HG02588 (cell line): ENCODE data around the gene ELF2.
A peak's percentile ranks its signal among the peaks of the same experiment; 100 is the strongest.
"Not testable (repeated sequence)": the region's sequence is repeated elsewhere in the genome, so short reads cannot be mapped to it uniquely, and the experiment has no call there.

ENCODE experiments used
- ATAC-seq: cut with Tn5 transposase; IDR thresholded peaks from one replicate; pipeline ENCODE4 v1.9.1; 2021; ENCODE audit warnings: mild to moderate bottlenecking, moderate library complexity; ENCODE audit not compliant: unreplicated experiment

The ELF2 gene

GRCh38 chr4:139188648-139189416, 11.8 kb upstream of the ELF2 start:
- no peak for ATAC-seq

- no peak for ATAC-seq
Observed at GRCh38 chr4:139184129-139184528, 7.1 kb upstream of the ELF2 start.

GRCh38 chr4:139177869-139178619, 1.0 kb upstream of the ELF2 start:
- peak; percentile 70 for ATAC-seq

GRCh38 chr4:139176302-139177048, 543 bp downstream of the ELF2 start:
- ATAC-seq: peak; percentile 10

GRCh38 chr4:139175646-139176301, 1.2 kb downstream of the ELF2 start:
- ATAC-seq: no peak

GRCh38 chr4:139171876-139172691, 4.9 kb downstream of the ELF2 start:
- ATAC-seq: no peak

- ATAC-seq: no peak
Observed at GRCh38 chr4:139170932-139171331, 6.1 kb downstream of the ELF2 start.

GRCh38 chr4:139167774-139168444, 9.1 kb downstream of the ELF2 start:
- no peak for ATAC-seq

- ATAC-seq: no peak
Observed at GRCh38 chr4:139164731-139165130, 12.3 kb downstream of the ELF2 start.

- ATAC-seq: no peak
Observed at GRCh38 chr4:139163806-139164206, 13.2 kb downstream of the ELF2 start.

- ATAC-seq: not testable (repeated sequence)
Observed at GRCh38 chr4:139157977-139158376, 19.0 kb downstream of the ELF2 start.

- no peak for ATAC-seq
Observed at GRCh38 chr4:139154952-139155557, 22.0 kb downstream of the ELF2 start.

- ATAC-seq: no peak
Observed at GRCh38 chr4:139154538-139154937, 22.5 kb downstream of the ELF2 start.

- ATAC-seq: no peak
Observed at GRCh38 chr4:139154134-139154421, 22.9 kb downstream of the ELF2 start.

- no peak for ATAC-seq
Observed at GRCh38 chr4:139153411-139154133, 23.4 kb downstream of the ELF2 start.

- no peak for ATAC-seq
Observed at GRCh38 chr4:139152249-139152648, 24.8 kb downstream of the ELF2 start.

- no peak for ATAC-seq
Observed at GRCh38 chr4:139146926-139147629, 29.9 kb downstream of the ELF2 start.

- no peak for ATAC-seq
Observed at GRCh38 chr4:139145552-139145932, 31.5 kb downstream of the ELF2 start.
